ENCODE results near the gene SLC25A43.
"Not testable (repeated sequence)": the region's sequence is repeated elsewhere in the genome, so short reads cannot be mapped to it uniquely, and the experiment has no call there.

The SLC25A43 gene

DNA sequence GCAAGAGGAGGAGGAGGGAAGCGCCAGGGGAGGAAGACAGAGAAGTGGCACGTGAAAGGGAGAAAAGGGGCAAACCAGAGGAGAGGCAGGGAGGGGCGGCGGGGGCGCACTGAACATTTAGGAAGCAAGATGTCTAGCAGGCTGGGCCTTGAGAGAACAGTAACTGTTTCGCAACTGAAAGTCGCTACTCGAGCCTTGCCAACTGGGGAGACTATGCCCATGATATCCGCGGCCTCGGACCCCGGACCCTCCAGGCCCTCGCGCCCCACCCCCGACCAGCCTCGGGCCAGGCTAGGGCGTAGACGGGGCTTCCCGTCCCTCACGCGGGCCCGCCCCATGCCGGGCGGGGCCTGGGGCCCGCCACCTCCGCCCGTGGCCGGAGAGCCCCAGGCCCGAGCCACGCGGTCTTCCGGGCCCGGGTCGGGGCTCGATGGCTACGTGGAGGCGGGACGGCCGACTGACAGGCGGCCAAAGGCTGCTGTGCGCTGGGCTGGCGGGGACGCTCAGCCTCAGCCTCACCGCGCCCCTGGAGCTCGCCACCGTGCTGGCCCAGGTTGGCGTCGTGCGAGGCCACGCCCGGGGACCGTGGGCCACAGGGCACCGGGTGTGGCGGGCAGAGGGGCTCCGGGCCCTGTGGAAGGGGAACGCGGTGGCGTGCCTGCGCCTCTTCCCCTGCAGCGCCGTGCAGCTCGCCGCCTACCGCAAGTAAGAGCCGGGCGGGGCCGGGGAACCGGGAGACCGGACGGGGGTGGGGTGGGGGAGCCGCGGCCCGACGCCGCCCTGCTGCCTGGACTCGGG is at the start of gene SLC25A43:
SLC25A43 (plus strand) TSS at position 363 of the 798 bp plus-strand sequence; CDS start at position 431, 68 bp downstream.
- DNase-seq, result no peak

DNA sequence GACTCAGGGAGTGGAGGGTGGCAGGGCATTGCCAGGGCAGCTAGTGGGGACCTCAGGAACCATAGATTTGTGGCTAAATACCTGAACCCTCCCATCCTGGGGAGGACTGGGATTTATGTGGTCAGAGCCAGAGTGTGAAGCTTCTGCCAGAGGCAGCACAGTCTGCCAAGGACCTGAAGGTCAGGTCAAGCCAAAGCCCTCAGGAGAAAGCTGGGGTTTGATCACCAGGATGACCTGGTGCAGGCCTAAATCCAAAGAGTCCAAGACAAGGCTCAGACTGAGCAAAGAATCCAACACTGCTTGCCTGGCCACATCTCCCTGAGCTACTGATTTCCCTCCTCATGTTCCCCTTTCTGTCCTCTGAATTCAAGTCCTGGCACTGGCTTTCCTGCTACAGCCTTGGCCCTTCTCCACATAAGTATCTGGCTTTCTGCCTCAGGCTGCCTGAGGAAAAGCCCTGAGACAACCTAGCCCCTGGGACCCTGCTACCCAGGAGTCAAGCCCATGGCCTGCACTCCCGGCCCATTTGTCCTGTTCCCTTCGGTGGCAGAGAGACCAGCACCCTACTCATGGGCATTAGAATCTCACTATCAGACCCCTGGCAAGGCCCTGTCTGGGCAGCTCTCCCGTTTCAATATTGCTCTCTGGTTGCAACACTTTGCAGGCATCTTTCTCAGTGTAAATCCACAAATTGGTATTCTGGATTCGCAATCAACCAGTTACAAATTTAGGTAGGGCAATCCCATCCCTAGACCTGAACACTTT is 39.3 kb upstream of the SLC25A43 start:
- DNase-seq, result no peak

DNA sequence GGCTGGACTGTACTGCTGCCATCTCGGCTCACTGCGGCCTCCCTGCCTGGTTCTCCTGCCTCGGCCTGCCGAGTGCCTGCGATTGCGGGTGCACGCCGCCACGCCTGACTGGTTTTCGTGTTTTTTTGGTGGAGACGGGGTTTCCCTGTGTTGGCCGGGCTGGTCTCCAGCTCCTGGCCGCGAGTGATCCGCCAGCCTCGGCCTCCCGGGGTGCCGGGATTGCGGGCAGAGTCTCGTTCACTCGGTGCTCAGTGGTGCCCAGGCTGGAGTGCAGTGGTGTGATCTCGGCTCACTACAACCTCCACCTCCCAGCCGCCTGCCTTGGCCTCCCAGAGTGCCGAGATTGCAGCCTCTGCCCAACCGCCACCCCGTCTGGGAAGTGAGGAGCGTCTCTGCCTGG is 37.7 kb upstream of the SLC25A43 start:
- DNase-seq, result not testable (repeated sequence)

DNA sequence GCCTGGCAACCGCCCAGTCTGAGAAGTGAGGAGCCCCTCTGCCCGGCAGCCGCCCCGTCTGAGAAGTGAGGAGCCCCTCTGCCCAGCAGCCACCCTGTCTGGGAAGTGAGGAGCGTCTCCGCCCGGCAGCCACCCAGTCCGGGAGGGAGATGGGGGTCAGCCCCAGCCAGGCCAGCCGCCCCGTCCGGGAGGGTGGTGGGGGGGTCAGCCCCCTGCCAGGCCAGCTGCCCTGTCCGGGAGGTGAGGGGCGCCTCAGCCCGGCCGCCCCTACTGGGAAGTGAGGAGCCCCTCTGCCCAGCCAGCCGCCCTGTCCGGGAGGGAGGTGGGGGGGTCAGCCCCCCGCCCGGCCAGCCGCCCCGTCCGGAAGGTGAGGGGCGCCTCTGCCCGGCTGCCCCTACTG is 37.1 kb upstream of the SLC25A43 start:
- not testable (repeated sequence) for DNase-seq

DNA sequence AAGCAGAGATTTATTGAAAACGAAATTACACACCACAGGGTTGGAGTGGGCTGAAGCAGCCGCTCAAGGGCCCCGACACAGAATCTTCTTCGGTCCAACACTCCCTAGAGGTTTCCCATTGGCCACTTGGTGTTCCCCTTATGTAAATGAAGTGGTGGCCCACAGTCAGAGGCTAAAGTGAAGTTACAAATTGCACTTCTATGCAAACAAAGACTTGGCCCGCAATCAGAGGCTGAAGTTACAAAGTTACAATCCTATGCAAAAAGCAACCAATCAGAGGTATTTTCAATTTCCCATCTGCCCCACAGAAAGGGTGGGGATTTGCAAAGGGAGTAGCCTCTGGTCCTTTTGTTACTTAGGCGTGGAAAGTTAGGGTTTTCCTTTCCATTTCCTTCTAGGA is 35.7 kb upstream of the SLC25A43 start:
- DNase-seq, result no peak

DNA sequence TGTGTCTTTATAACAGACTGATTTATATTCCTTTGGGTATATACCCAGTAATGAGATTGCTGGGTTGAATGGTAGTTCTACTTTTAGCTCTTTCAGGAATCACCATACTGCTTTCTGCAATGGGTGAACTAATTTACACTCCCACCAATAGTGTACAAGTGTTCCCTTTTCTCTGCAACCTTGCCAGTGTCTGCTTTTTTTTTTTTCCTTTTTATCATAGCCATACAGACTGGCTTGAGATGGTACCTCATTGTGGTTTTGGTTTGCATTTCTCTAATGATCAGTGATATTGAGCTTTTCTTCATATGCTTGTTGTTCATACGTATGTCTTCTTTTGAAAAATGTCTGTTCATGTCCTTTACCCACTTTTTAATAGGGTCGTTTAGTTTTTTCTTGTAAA is 27.3 kb upstream of the SLC25A43 start:
- not testable (repeated sequence) for DNase-seq

DNA sequence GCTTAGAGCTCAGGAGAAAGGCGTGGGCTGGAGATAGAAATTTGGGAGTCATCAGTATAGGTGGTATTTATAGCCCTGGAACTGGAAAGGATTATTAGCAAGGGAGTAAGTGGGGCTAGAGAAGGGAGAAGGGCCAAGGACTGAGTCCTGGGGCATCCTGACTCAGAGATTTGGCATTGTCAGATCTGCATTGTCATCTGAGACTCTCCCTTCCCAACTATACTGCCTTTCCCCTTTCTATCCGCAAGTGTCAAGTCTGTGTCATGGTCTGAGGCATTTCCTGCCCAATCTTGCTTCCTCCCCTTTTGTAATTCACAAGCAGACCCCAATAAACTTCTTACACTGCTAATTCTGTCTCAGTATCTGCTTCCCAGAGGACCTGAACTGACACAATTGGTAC is 24.4 kb upstream of the SLC25A43 start:
- no peak for DNase-seq

DNA sequence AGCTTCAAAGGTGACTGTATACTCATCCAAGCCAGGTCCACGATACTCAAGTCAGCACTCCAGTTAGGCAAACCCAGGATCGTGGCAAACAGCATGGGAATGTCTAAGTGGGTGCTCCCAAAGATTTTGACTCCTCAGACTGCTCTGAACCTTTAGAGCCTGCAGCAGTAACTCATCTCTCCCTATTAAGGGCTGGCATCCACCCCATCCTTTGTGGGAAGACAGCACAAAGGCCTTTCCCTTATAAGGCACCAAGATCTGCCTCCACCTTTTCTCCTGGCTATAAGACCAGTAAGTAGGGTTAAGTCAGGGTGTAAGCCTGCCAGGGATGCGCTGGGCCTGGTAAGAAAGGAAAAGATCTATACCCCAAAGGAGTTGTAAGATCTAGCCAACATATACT is 23.6 kb upstream of the SLC25A43 start:
- DNase-seq, result no peak

DNA sequence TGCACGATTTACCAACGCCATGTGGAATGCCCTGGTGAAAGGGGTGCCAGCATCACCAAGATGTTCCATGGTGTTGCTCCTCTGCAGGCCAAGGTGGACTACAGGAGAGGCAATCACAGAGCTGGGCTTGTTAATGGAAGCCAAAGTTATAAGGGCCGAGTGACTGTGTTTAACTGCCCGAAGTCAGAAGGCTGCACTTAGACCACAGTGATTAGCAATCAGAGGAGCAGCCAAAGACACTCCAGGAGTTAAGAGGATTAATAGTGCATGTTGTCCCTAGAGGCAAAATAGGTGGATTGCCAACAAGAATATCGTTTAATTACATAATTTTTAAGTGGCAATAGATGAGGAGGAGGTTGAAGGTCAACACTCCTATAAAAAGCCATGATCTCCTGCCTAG is 22.8 kb upstream of the SLC25A43 start:
- no peak for DNase-seq

DNA sequence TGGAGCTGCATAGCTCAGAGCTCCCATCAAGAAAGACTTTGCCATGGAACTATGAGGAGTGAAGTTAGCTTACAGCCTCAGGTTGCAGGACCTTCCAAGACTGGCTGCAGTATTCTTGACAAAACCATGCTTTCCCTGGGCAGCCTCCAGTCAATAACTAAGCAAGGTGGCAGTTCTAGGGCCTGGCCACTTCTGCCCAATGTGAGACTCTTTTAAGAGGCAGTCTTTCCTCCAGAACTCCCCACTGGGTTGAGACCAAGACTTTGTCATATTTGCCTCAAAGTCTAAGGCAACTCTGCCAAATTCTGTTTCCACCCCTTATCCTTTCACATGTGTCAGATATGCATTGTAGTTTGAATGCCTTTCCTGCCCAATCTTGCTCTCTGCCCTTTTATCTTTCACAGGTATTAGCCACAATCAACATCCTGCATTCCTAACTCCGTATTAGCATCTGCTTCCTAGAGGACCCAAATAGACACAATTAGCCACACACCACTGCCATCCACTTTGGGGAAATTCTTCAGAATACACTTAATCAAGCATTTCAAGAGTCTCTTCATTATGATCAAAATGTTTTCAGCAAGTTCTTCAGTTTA is 17.7 kb upstream of the SLC25A43 start:
- no peak for DNase-seq

DNA sequence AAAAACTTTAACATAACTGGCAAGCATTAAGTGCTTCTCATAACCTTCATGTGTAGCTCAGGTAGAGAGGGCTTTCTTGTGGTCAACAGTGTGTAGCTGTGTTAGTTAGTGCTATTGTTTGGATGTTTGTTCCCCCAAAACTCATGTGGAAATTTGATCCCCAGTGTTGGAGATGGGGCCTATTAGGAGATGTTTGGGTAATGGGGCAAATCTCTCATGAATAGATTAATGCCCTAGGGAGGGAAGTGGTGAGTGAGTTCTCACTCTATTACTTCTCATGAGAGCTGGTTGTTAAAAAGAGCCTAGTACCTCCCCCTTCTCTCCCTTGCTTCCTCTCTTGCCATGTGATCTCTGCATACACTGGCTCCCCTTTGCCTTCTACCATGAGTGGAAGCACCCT is 16.5 kb upstream of the SLC25A43 start:
- DNase-seq, result no peak

DNA sequence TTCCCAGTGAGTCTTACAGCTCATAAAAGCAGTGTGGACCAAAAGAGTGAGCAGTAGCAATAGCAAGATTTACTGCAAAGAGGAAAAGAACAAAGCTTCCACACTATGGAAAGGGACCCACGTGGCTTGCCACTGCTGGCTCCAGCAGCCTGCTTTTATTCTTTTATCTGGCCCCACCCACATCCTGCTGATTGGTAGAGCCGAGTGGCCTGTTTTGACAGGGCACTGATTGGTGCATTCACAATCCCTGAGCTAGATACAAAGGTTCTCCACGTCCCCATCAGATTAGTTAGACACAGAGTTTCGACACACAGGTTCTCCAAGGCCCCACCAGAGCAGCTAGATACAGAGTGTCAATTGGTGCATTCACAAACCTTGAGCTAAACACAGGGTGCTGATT is 12.5 kb upstream of the SLC25A43 start:
- DNase-seq, result not testable (repeated sequence)

DNA sequence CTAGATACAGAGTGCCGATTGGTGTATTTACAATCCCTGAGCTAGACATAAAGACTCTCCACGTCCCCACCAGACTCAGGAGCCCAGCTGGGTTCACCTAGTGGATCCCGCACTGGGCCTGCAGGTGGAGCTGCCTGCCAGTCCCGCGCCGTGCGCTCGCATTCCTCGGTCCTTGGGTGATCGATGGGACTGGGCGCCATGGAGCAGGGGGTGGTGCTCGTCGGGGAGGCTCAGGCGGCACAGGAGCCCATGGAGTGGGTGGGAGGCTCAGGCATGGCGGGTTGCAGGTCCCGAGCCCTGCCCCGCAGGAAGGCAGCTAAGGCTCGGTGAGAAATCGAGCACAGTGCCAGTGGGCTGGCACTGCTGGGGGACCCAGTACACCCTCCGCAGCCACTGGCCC is 11.7 kb upstream of the SLC25A43 start:
- not testable (repeated sequence) for DNase-seq

DNA sequence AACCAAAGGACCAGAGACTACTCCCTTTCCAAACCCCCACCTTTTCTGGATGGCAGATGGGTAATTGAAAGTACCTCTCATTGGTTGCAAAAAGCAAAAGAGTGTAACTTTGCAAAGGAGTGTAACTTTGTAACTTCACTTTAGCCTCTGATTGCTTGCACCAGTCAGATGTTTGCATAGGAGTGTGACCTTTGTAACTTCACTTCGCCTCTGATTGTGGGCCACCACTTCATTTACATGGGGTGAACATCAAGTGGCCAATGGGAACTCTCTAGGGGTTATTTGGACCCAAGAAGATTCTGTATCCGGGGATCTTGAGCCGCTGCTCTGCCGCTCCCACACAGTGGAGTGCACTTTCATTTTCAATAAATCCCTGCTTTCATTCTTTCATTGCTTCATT is 9.9 kb upstream of the SLC25A43 start:
- no peak for DNase-seq

DNA sequence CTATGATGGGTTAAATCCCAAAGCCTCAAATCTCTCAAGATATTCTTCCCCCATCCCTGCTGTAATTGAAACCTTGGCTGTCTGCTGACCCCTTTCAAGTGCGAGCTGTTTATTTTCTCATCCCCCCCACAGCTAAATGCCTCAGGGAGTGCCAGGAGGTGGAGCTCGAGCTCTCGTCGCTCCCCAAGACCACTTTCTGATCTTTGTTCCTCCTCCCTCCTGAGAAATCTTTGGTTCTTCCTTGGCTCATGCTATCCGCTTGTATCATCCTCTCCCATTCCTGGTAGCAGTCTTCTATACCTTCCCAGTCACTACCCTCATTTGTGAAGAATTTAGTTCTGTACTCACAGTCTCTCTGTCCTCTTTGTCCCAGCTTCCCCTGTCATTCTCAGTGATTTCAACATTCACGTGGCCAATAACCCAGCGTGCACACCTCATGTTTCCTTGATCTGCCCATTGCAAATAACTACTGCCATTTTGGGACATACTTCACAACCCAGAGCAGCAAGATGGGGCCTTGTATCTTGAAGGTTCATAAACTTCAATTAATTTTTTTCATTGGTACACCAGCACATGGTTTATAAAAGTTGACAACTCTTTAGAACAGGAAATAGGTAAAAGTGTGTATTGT is 9.2 kb upstream of the SLC25A43 start:
- no peak for DNase-seq

DNA sequence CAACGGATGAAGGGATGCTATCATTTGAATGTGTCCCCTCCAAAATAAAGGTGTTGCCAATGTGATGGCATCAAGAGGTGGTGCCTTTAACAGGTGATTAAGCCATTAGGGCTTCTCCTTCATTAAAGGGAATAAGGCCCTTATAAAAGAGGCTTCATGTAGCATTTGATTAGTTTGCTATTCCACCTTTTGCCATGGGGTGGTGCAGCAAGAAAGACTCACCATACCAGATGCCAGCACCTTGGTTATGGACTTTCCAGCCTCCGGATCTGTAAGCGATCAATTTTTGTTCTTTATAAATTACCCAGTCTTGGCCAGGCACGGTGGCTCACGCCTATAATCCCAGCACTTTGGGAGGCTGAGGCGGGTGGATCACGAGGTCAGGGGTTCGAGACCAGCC is 7.9 kb upstream of the SLC25A43 start:
- DNase-seq, result no peak

DNA sequence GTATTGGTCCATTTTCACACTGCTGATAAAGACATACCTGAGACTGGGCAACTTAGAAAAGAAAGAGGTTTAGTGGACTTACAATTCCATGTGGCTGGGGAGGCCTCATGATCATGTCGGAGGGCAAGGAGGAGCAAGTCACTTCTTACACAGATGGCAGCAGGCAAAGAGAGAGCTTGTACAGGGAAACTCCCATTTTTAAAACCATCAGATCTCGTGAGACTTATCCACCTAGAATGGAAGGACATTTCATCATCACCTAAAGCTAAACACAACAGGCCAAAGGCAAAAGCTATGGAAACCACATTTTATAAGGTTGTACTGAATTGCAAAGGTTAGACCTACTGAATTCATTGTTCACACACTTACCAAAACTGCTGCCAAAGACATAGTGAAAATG is 6.0 kb upstream of the SLC25A43 start:
- no peak for DNase-seq

DNA sequence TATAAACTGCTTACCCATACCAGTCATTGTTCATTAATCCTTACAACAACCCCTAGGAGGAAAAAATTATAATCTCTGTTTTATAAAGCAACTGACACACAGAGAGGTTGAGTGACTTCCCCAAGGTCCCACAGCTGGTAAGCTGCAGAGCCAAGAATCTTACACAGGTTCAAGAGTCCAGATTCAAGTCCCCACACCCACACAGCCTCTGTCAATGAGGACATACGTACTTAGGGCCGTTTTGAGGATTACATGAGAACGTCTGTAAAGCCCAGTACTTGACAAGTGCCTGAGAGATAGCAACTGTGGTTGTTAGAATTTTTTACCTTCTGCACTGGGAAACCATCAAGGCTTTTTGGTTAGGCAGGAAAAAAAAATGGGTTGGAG is 556 bp upstream of the SLC25A43 start:
- no peak for DNase-seq

DNA sequence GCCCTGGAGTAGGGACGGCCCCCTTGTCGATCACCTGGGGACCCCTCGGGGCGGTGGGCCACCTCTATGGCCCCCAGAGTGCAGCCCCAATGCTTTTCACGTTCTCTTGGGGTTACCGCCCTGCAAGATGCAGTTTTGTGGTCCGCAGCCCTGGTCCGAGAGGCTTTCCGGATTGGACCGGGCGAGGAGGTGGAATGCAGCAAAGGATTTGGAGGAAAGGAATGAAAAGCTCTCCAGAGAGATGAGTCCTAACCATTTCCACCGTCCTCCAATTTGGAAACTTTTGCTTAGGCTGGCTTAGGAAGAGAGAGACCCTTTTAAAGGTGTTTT is 601 bp downstream of the SLC25A43 start:
- no peak for DNase-seq

DNA sequence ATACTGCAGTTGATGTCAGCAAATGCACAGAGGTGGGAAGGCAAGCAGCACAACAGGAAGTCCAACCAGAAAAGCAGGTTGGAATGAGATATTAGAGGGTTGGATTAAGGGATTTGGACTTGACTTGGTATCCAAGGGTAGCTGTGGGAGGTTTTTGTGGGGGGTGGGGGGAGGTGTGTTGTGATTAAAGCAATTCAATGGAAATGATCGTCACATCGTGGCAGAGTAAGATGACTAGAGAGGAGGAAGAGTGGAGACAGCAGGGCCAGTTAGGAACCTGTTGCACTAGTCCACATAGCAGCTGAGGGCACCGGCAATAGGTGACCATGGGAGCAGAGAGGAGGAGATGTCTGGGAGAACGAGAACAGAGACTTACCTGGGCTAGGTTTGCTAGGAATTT is 2.4 kb downstream of the SLC25A43 start:
- no peak for DNase-seq

DNA sequence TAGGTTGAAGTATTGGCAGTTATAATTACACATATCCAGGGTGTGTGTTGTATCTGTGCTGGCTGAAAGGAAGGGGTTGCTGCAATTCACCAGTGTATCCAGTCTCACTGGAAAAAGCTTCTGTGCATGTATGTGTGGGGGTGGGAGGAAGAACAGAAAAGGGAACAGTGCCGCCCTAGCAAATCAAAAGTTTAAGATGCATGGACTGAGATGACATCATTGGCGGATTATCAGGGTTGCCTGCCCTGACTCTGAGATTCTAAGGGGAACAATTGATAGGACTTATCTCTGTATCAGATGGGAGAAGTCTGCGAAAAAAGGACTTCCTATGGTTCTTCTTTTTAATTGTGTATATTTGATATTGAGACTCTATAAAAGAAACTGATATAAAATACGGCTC is 3.5 kb downstream of the SLC25A43 start:
- DNase-seq, result no peak

DNA sequence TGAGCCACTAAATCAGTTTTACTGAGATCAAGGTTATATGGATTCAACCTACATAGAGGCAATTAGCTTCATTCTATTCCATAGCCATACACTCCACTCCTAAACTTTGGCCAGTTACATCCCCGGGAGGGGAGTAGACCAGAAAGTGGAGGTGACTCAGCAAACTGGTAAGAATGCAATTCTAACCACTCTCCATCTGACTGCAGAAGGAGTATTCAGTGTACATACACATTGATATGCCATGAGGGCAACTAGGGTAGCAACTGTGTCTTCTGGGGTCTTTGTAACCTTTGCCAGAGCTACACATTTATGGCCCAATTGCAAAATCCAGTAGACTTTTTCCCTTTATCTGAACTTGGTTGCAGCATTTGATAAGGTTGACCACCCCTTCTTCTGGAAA is 7.6 kb downstream of the SLC25A43 start:
- no peak for DNase-seq

DNA sequence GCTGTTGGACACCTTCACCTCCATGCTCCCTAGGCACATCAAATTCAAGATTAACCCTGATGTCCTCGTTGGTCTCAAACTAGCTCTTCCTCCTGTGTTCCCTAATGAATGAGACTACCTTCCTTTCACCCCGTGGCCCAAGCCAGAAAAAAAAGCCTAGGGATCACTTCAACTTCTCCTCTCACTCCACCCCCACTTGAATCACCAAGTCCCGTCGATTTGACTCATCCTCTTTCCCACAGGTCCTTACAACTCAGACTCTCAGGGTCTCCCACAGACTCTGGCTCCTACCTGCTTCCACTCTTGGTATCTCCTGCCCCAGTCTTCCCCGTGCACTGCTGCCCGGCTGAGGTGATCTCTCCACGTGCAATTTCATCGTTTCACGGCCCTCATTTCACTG is 8.5 kb downstream of the SLC25A43 start:
- no peak for DNase-seq

All from GF-D8 (cell line).